B cell (primary cell): ENCODE data around the gene TRIOBP. TPM values are rescaled to one million over a fixed set of nuclear protein-coding genes. Genes with fewer than 3 reads are reported as not detected.

Source experiments
- ATAC-seq: fragments of 200-7000 bp; cut with Tn5 transposase; one replicate; pipeline ENCODE4 v1.10.0; 2021; ENCODE audit warnings: low read depth, mild to moderate bottlenecking, moderate number of reproducible peaks, moderate library complexity
- CTCF ChIA-PET: fragments of 350-600 bp; sonication (Branson Sonifier 250); formaldehyde crosslinking; loops from one replicate; lab custom pipeline; 2021; ENCODE audit warnings: antibody characterized with exemption, inconsistent platforms; lab: Charles Lee
- POLR2A ChIA-PET: fragments of 350-600 bp; sonication (Branson Sonifier 250); formaldehyde crosslinking; loops from one replicate; lab custom pipeline; 2021; ENCODE audit warnings: antibody characterized with exemption; lab: Charles Lee
- DNase-seq: peaks from one replicate; pipeline ENCODE4 v3.0.0; 2013
- H2AFZ ChIP-seq: 2 replicates; pipeline ENCODE4 v1.6.1; 2012; ENCODE audit warnings: mild to moderate bottlenecking, low read depth, low read length; ENCODE audit not compliant: insufficient read depth, poor library complexity, severe bottlenecking
- H3K27ac ChIP-seq, 2 donors: 1 replicate in 1 of 2; 2 replicates in 1 of 2; pipeline ENCODE4 v1.5.1; 2012 to 2013; ENCODE audit warnings: low read length in 2 of 2, mild to moderate bottlenecking in 2 of 2, moderate library complexity in 1 of 2
- H3K27me3 ChIP-seq, 4 experiments: fragments of 200-600 bp in 1 of 4; sonication (generic) in 1 of 4; replicated peaks in 1 of 4; 1 replicate in 2 of 4; 2 replicates in 2 of 4; pipeline versions ENCODE4 v1.6.1 to v1.7.0; 2013 to 2016; ENCODE audit warnings: low read length in 3 of 4, mild to moderate bottlenecking in 2 of 4, mixed read lengths in 1 of 4, moderate library complexity in 1 of 4; ENCODE audit not compliant: insufficient read depth in 4 of 4, control insufficient read depth in 3 of 4; ENCODE audit errors: control extremely low read depth in 1 of 4
- H3K36me3 ChIP-seq, 2 experiments: replicated peaks in 1 of 2; 1 replicate in 1 of 2; 2 replicates in 1 of 2; pipeline versions ENCODE4 v1.6.1 to v1.7.1; 2013; ENCODE audit warnings: low read length in 1 of 2; ENCODE audit not compliant: insufficient read depth in 2 of 2, control insufficient read depth in 1 of 2; ENCODE audit errors: control extremely low read depth in 1 of 2, extremely low read depth in 1 of 2
- H3K4me1 ChIP-seq, 2 donors: fragments of 200-600 bp in 1 of 2; sonication (generic) in 1 of 2; 1 replicate in 1 of 2; 2 replicates in 1 of 2; pipeline versions ENCODE4 v1.5.1 to v1.6.1; 2013 to 2017; ENCODE audit warnings: low read length in 2 of 2; ENCODE audit not compliant: control insufficient read depth in 2 of 2, insufficient read depth in 2 of 2
- H3K4me2 ChIP-seq: replicated peaks from 2 replicates; pipeline ENCODE3; 2012; ENCODE audit warnings: mild to moderate bottlenecking, low read depth, low read length; ENCODE audit not compliant: poor library complexity, severe bottlenecking
- H3K4me3 ChIP-seq, 5 experiments: fragments of 200-600 bp in 1 of 5; sonication (generic) in 1 of 5; 1 replicate in 3 of 5; 2 replicates in 2 of 5; pipeline versions ENCODE4 v1.5.1 to v1.7.0; 2011 to 2016; ENCODE audit warnings: low read length in 4 of 5, mild to moderate bottlenecking in 4 of 5, low read depth in 2 of 5, control low read depth in 1 of 5, moderate library complexity in 1 of 5; ENCODE audit not compliant: insufficient read depth in 1 of 5; ENCODE audit errors: control extremely low read depth in 1 of 5, extremely low read depth in 1 of 5
- H3K79me2 ChIP-seq: fragments of 200-600 bp; sonication (generic); one replicate; pipeline ENCODE4 v1.6.0; 2016; ENCODE audit warnings: low read length; ENCODE audit not compliant: control insufficient read depth, insufficient read depth
- H3K9ac ChIP-seq: fragments of 200-600 bp; sonication (generic); 2 replicates; pipeline ENCODE4 v1.6.1; 2017; ENCODE audit warnings: mild to moderate bottlenecking, low read length, moderate library complexity
- H3K9me3 ChIP-seq, 3 donors: one replicate each; pipeline versions ENCODE4 v1.6.1 to v1.7.1; 2013; ENCODE audit warnings: low read length in 2 of 3; ENCODE audit not compliant: control insufficient read depth in 2 of 3, insufficient read depth in 1 of 3; ENCODE audit errors: control extremely low read depth in 1 of 3
- H4K20me1 ChIP-seq: 2 replicates; pipeline ENCODE4 v1.6.0; 2012; ENCODE audit warnings: mild to moderate bottlenecking, low read length; ENCODE audit not compliant: insufficient read depth, control insufficient read depth, poor library complexity, severe bottlenecking
- H3K27ac Mint-ChIP-seq: one replicate; pipeline ENCODE4 v1.8.0; 2021; ENCODE audit warnings: mixed read lengths
- H3K27me3 Mint-ChIP-seq: one replicate; pipeline ENCODE4 v1.8.0; 2021; ENCODE audit warnings: mixed read lengths
- H3K4me1 Mint-ChIP-seq: one replicate; pipeline ENCODE4 v1.8.0; 2021; ENCODE audit warnings: mixed read lengths
- H3K4me3 Mint-ChIP-seq: one replicate; pipeline ENCODE4 v1.8.0; 2021; ENCODE audit warnings: mixed read lengths
- H3K9me3 Mint-ChIP-seq: one replicate; pipeline ENCODE4 v1.8.0; 2022; ENCODE audit warnings: mixed read lengths; ENCODE audit not compliant: insufficient read depth
- EZH2 ChIP-seq: IDR thresholded peaks from 2 replicates; pipeline ENCODE4 v1.6.1; 2012; ENCODE audit warnings: borderline replicate concordance, low read depth, mild to moderate bottlenecking, moderate library complexity, low read length; ENCODE audit not compliant: insufficient read depth, poor library complexity, severe bottlenecking
- WGBS: methylation state at CpG from one replicate; pipeline ENCODE4 v1.1.5; 2013; ENCODE audit warnings: missing lambda C conversion rate; ENCODE audit not compliant: insufficient coverage; 5-methylcytosine and 5-hydroxymethylcytosine counted together
- intact Hi-C: fragments of 100-400 bp; cut with micrococcal nuclease; formaldehyde crosslinking; loops from one replicate; pipeline ENCODE4 v1.10.0; 2022
- polyA plus RNA-seq: library from polyadenylated mRNA; depleted of rRNA; stranded (reverse); fragments of >200 nt; gene quantifications from 2 replicates; pipeline ENCODE4 v1.2.3, GENCODE V29; 2012
- total RNA-seq, 2 donors: library from RNA; stranded (reverse); fragments of 120-200 nt in 1 of 2; gene quantifications; 1 replicate in 1 of 2; 2 replicates in 1 of 2; pipeline versions ENCODE4 v1.2.3 to v1.2.4, GENCODE V29; 2013 to 2022
- TF ChIP-seq, protein P1 (sequence below): fragments of 200-600 bp; IDR thresholded peaks from one replicate; pipeline ENCODE4 v1.8.0; 2022; ENCODE audit warnings: antibody characterized with exemption, mild to moderate bottlenecking

TRIOBP gene
- total and polyA plus RNA-seq, 2 donors (not counting 1 experiment from before 2014, with no cell fraction given) = 26.8 to 47.5 TPM

DNA sequence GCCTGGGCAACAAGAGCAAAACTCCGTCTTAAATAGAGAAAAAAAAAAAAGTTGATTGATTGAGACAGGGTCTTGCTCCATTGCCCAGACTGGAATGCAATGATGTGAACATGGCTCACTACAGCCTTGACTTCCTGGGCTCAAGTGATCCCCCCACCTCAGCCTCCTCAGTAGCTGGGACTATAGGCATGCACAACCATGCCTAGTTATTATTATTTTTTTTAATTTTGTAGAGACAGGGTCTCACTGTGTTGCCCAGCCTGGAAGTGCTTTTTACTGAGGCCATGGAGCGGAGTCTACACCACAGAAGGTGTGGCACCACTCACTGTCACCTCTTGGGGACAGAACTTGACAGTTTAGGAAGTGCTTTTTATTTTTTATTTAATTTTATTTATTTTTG lies 17.8 kb downstream of the TRIOBP start:
- Histone ChIP-seq H4K20me1 (no peaks in the 10 kb centered on the region), H3K4me2 (no peak overlapping the region), H3K27me3 (no peaks in the 10 kb centered on the region), H3K4me3 (no peak overlapping the region), H3K27ac (no peak overlapping the region), H2AFZ (no peak overlapping the region), H3K4me1 (no peaks in the 10 kb centered on the region), H3K9me3 (no peaks in the 10 kb centered on the region), H3K36me3 (peaks cover 0 to 2% of the 10 kb centered on the region in 2 experiments), H3K9ac (no peak overlapping the region), H3K79me2 (no peaks in the 10 kb centered on the region)
- 100% methylated on average over 1 of the region's 2 CpGs for WGBS
- no peak for ATAC-seq
- CTCF ChIA-PET = interaction anchor here (0.7 kb wide), 1 partner anchor 80 kb away, joined by 3 read pairs; no protein-coding TSS in a partner anchor
- POLR2A ChIA-PET = interaction anchor here (0.6 kb wide), 1 partner anchor 10 kb away, joined by 5 read pairs; no protein-coding TSS in a partner anchor
- DNase-seq = no peak
- intact Hi-C loops = no loop called here
- no peak overlapping the region for H3K27ac Mint-ChIP-seq
- H3K27me3 Mint-ChIP-seq = no peaks in the 10 kb centered on the region
- H3K4me3 Mint-ChIP-seq = no peak overlapping the region
- H3K9me3 Mint-ChIP-seq = no peaks in the 10 kb centered on the region
- H3K4me1 Mint-ChIP-seq = no peaks in the 10 kb centered on the region
- TF ChIP-seq, protein P1, sequence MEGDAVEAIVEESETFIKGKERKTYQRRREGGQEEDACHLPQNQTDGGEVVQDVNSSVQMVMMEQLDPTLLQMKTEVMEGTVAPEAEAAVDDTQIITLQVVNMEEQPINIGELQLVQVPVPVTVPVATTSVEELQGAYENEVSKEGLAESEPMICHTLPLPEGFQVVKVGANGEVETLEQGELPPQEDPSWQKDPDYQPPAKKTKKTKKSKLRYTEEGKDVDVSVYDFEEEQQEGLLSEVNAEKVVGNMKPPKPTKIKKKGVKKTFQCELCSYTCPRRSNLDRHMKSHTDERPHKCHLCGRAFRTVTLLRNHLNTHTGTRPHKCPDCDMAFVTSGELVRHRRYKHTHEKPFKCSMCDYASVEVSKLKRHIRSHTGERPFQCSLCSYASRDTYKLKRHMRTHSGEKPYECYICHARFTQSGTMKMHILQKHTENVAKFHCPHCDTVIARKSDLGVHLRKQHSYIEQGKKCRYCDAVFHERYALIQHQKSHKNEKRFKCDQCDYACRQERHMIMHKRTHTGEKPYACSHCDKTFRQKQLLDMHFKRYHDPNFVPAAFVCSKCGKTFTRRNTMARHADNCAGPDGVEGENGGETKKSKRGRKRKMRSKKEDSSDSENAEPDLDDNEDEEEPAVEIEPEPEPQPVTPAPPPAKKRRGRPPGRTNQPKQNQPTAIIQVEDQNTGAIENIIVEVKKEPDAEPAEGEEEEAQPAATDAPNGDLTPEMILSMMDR = no peak
- no peak for TF ChIP-seq EZH2

DNA sequence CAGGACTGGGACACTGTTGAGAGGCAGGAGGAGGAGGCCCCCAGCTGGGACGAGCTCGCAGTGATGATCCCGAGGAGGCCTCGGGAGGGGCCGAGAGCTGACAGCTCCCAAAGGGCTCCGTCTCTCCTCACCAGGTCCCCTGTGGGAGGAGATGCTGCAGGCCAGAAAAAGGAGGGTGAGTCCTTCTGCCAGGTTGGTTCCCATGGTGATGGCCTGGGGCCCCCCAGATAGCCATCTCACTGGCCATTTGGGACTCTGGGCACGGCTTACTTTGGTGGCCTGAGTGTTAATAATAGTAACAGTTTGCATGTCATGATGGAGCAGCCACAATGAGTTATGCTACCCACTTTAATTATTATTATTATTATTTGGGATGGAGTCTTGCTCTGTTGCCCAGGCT lies 18.9 kb downstream of the TRIOBP start:
- WGBS = 97% methylated on average over 5 of the region's 7 CpGs
- Histone ChIP-seq H2AFZ (no peak overlapping the region), H3K9ac (no peak overlapping the region), H3K4me1 (no peaks in the 10 kb centered on the region), H3K36me3 (peaks cover 0 to 2% of the 10 kb centered on the region in 2 experiments), H4K20me1 (no peaks in the 10 kb centered on the region), H3K9me3 (no peaks in the 10 kb centered on the region), H3K27ac (no peak overlapping the region), H3K4me3 (no peak overlapping the region), H3K4me2 (no peak overlapping the region), H3K27me3 (no peaks in the 10 kb centered on the region), H3K79me2 (no peaks in the 10 kb centered on the region)
- Mint-ChIP-seq H3K4me1 (no peaks in the 10 kb centered on the region), H3K27me3 (no peaks in the 10 kb centered on the region), H3K27ac (no peak overlapping the region), H3K9me3 (no peaks in the 10 kb centered on the region), H3K4me3 (no peak overlapping the region)
- TF ChIP-seq EZH2 = no peak
- TF ChIP-seq, protein P1 = no peak
- no peak for ATAC-seq
- intact Hi-C loops = no loop called here
- DNase-seq = no peak
- ChIA-PET POLR2A (no interaction called here), CTCF (interaction anchor here (0.6 kb wide), 1 partner anchor 8 kb away, joined by 3 read pairs; no protein-coding TSS in a partner anchor)
